ENCODE results near the gene PCLO.
"Not testable (repeated sequence)": the region's sequence is repeated elsewhere in the genome, so short reads cannot be mapped to it uniquely, and the experiment has no call there.

The PCLO gene

GRCh38 chr7:83053965-83054364 lies 108.7 kb downstream of the PCLO start:
- DNase-seq (ENCODE audit: low read depth in 2 of 2) = no peak

GRCh38 chr7:83040484-83040883 lies 122.2 kb downstream of the PCLO start:
- no peak for DNase-seq (ENCODE audit: low read depth in 2 of 2)

GRCh38 chr7:83038787-83039186 lies 123.9 kb downstream of the PCLO start:
- no peak for DNase-seq (ENCODE audit: low read depth in 2 of 2)

GRCh38 chr7:83036721-83037380 lies 125.8 kb downstream of the PCLO start:
- no peak for DNase-seq (ENCODE audit: low read depth in 2 of 2)

GRCh38 chr7:83036130-83036529 lies 126.6 kb downstream of the PCLO start:
- no peak for DNase-seq (ENCODE audit: low read depth in 2 of 2)

GRCh38 chr7:83032195-83032594 lies 130.5 kb downstream of the PCLO start:
- DNase-seq (ENCODE audit: low read depth in 2 of 2) = no peak

GRCh38 chr7:83023817-83024665 lies 138.6 kb downstream of the PCLO start:
- DNase-seq (ENCODE audit: low read depth in 2 of 2) = not testable (repeated sequence)

- DNase-seq (ENCODE audit: low read depth in 2 of 2) = no peak
These were observed 141.7 kb downstream of the PCLO start for GRCh38 chr7:83021032-83021431.

GRCh38 chr7:83020161-83020560 lies 142.5 kb downstream of the PCLO start:
- no peak for DNase-seq (ENCODE audit: low read depth in 2 of 2)

- no peak for DNase-seq (ENCODE audit: low read depth in 2 of 2)
These were observed 146.8 kb downstream of the PCLO start for GRCh38 chr7:83015916-83016315.

- DNase-seq (ENCODE audit: low read depth in 2 of 2) = no peak
These were observed 148.1 kb downstream of the PCLO start for GRCh38 chr7:83014546-83014945.

GRCh38 chr7:83011954-83012353 lies 150.7 kb downstream of the PCLO start:
- no peak for DNase-seq (ENCODE audit: low read depth in 2 of 2)

GRCh38 chr7:83005410-83005809 lies 157.3 kb downstream of the PCLO start:
- DNase-seq (ENCODE audit: low read depth in 2 of 2) = no peak

GRCh38 chr7:83001362-83002040 lies 161.2 kb downstream of the PCLO start:
- no peak for DNase-seq (ENCODE audit: low read depth in 2 of 2)

GRCh38 chr7:82998436-82998835 lies 164.2 kb downstream of the PCLO start:
- DNase-seq (ENCODE audit: low read depth in 2 of 2) = no peak

- no peak for DNase-seq (ENCODE audit: low read depth in 2 of 2)
These were observed 177.4 kb downstream of the PCLO start for GRCh38 chr7:82985144-82985802.

- DNase-seq (ENCODE audit: low read depth in 2 of 2) = no peak
These were observed 182.4 kb downstream of the PCLO start for GRCh38 chr7:82980130-82980788.

- no peak for DNase-seq (ENCODE audit: low read depth in 2 of 2)
These were observed 186.7 kb downstream of the PCLO start for GRCh38 chr7:82975811-82976468.

- no peak for DNase-seq (ENCODE audit: low read depth in 2 of 2)
These were observed 190.5 kb downstream of the PCLO start for GRCh38 chr7:82972135-82972534.

- DNase-seq (ENCODE audit: low read depth in 2 of 2) = no peak
These were observed 197.3 kb downstream of the PCLO start for GRCh38 chr7:82965088-82966036.

All from activated CD8-positive, alpha-beta memory T cell treated with anti-CD3 and anti-CD28 coated beads for 4 hours (primary cell).